GM21737 (cell line): ENCODE data around the gene TARBP2.
"Not testable (repeated sequence)": the region's sequence is repeated elsewhere in the genome, so short reads cannot be mapped to it uniquely, and the experiment has no call there.

ENCODE experiments used
- ATAC-seq: cut with Tn5 transposase; IDR thresholded peaks from one replicate; pipeline ENCODE4 v1.9.1; 2021; ENCODE audit warnings: mild to moderate bottlenecking, moderate library complexity; ENCODE audit not compliant: unreplicated experiment

Gene TARBP2

GRCh38 chr12:53510181-53510812 is 9.2 kb downstream of the TARBP2 start:
- ATAC-seq, result no peak

DNA sequence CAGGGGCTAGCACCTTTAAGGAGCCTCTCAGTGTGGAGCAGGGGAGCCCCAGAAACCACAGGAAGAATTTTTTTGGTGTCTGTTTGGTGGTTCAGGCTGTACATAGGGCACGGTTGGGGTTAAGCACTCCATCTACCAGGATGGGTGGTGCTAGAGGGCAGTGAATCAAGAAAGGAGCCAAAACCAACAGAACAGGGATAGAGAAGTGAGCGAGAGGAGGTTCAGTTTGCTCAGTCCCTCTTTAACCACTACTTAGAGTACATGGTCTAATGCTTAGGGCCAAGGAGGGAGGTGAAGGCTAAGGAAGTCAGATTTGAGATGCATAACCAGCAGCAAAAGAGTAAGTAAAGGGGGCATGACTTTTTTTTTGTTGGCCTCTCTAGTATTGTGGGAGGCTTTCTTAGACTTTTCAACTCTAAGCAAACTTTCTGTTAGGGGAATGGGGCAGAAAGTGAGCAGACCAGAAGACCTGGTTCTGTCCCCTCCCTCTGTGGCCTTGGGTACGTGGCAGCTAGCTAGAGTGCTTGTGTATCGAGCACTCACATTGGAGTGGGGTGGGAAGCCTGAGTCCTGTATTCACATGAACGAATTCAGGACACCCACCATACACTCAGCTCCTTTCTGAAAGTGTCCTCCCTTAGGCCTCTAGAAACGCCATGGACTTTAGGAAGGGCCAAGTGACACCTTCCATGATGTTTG is 12.8 kb downstream of the TARBP2 start:
- no peak for ATAC-seq

- no peak for ATAC-seq
Observed at GRCh38 chr12:53514628-53515290, 13.7 kb downstream of the TARBP2 start.

DNA sequence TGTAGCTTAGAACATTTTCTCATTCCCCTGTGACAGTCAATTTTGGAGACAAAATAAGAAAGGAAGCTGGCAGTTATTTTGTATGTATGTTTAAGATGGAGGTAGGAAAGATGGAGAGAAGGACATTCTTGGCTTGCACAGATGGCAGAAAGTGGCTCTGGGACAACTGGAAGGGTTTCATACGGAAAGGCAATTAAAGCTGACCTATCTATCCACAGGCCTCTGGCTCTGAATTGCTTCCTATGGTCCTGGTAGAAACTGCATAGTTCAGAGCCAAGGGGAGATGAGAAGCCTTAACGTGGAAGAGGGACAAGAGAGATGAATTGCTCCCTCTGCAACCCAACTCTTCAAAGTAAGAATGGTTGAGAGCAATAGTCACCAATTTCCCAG is 14.2 kb downstream of the TARBP2 start:
- no peak for ATAC-seq

DNA sequence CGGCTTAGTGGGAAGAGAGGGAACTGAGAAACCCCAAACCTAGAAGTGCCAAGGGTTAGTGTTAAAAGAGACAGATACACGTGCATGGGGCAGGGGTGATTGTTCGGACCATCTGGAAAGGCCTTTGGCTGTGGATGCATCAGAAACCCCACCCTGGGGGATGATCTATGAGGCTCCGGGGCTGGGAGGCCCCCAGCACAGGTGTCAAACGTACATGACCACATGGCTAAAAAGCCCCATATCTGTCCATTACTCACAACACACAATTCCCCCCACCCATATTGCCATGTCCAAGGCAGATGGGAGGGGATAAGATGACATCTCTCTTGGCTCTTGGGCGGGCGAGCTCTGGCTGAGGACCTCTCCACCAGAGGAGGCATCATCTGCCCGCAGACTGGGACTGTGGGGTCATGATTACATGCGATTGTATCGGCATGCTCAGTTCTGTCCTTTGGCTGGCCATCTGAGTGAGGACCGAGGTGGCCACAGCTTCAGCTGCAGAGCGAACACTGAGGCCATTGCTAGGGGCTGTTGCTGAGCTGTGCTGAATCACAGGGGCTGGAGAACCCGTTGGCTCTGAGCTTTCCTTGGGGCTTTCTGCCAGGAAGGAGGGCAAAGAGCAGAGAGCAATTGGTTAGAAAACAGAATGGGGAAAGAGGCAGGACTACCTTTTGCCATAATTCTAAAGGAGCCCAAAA is 15.8 kb downstream of the TARBP2 start:
- no peak for ATAC-seq

GRCh38 chr12:53518381-53518780 is 17.3 kb downstream of the TARBP2 start:
- ATAC-seq, result no peak

- ATAC-seq, result no peak
Observed at GRCh38 chr12:53523131-53523530, 22.0 kb downstream of the TARBP2 start.

DNA sequence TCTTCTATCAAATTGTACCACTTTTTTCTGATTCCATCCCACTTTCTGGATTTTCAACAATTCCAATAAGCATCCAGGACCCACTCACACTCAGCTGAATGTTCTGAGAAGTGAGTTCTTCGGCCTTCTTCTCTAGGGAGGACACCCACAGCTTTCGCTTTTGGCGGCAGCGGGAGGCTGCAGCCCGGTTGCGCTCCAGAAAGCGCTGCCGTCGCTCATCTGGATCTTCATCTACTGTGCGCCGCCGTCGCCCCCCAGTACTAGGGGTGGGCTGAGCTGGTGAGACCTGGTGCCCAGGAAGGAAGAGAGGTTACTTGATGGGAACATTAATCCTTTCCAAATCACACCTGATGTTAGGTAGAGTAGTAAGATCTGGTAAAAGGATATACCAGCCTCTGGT is 23.4 kb downstream of the TARBP2 start:
- no peak for ATAC-seq

DNA sequence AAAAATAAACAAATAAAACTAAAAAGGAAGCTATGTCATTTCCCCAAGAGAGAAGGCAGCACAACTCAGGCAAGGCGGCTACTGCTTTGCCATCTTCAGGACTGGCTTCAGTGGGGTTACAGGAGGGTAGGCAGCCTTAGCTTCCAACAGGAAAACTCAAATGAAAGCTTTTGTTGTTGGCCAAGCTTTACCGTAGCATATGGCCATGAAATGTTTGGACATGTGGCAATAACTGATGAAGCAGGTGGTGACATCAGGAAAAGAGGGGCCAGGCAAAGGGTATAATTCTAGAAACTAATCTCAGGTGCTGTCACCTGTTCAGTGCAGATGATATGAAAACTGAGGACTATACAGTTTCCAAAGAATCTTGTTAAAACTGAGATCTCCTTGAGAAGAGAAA is 29.0 kb downstream of the TARBP2 start:
- ATAC-seq, result no peak

DNA sequence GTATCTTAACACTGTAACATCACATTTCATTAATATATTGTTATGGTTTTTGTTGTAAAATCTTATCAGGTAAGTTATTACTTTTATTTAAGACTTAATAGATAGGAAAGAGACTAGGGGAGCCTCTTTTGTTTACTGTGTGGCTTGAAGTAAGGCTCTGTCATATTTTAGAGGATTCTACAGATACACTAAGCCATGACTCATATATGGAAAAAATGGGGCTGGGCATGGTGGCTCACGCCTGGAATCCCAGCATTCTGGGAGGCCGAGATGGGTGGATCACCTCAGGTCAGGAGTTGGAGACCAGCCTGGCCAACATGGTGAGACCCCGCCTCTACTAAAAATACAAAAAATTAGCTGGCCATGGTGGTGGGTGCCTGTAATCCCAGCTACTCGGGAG is 29.8 kb downstream of the TARBP2 start:
- no peak for ATAC-seq

GRCh38 chr12:53532021-53532420 is 30.9 kb downstream of the TARBP2 start:
- ATAC-seq, result no peak

GRCh38 chr12:53532524-53533445 is 31.7 kb downstream of the TARBP2 start:
- no peak for ATAC-seq

DNA sequence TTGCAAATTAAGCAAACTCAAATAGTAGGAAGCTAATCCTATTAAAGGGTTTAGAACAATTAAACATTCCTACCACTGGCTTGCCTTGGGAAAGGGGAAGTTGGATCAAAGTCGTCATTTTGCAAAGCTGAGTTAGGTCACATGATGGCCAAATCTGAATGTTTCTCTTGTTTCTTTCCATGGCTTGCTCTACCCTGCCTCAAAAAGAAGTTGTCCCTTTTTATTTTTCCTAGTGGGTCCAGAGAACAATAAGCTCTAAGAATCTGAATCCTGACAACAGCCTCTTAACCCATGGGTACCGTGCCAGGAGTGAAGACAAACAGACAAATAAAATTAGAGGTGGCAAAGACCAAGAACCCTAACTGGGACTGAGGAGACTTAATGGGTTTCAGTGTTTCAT is 32.4 kb downstream of the TARBP2 start:
- ATAC-seq, result no peak

GRCh38 chr12:53536962-53537361 is 35.9 kb downstream of the TARBP2 start:
- no peak for ATAC-seq

DNA sequence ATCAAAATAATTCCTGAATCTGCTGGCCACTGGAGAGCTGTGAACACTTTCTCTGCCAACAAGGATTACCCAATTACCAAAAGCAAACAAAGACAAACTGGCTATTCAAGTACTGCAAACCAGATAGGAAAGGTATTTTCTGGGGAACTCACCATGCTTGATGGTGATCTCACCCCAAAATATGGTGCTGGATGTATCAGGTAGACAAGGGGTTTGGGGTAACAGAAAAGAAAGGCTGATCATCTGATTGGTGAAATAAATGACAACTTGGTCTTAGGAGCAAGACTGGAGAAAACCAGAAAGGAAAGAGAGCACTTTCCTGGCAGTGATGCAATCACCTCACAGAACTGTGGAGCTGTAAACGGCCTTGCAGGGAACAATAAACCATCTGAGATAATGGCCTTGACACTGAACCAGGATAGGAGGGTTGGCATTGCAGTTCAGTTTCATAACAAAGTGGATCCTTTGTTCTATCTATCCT is 37.2 kb downstream of the TARBP2 start:
- no peak for ATAC-seq

- ATAC-seq, result no peak
Observed at GRCh38 chr12:53539526-53539925, 38.4 kb downstream of the TARBP2 start.

DNA sequence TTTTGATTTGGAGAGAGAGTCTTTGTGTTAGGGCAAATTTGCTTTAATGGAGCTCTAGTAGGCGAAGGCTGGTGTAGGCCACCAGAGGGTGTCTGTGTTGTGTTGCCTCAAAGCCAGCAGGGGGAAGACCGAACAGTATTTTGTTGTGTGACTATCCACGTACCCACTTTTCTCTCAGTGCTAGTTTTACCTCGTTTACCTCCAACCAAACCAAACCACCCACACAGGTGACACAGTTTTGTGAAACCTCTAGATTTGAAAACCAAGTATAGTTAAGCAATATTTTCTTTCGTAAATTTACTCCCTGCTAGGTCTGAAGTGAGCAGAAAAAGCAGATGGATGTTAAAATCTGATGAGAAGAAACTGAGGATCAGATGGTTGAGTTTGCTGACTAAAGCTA is 42.5 kb downstream of the TARBP2 start:
- ATAC-seq, result peak; percentile 72

DNA sequence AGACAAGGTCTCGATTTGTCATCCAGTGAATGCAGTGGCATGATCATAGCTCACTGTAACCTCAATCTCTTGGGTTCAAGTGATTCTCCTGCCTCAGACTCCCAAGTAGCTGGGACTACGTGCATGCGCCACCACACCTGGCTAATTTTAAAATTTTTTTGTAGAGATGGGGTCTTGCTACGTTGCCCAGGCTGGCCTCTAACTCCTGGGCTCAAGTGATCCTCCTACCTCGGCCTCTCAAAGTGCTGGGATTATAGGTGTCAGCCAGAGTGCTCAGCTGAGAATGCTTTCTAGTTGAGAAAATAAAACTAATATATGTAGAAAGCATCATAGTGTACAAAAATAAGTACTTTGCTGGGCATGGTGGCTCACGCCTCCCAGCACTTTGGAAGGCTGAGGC is 47.3 kb downstream of the TARBP2 start:
- ATAC-seq, result not testable (repeated sequence)

DNA sequence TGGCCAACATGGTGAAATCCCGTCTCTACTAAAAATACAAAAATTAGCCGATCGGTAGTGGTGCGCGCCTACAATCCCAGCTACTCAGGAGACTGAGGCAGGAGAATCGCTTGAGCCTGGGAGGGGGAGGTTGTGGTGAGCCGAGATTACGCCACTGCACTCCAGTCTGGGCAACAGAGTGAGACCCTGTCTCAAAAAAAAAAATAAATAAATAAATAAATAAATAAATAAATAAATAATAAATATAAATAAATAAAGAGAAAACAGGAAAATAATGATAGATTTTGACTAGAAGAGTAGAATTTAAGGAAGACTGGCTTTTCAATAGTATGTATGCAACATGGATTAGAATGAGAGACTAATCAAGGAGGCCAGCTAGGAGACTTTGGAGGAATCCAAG is 49.0 kb downstream of the TARBP2 start:
- not testable (repeated sequence) for ATAC-seq

DNA sequence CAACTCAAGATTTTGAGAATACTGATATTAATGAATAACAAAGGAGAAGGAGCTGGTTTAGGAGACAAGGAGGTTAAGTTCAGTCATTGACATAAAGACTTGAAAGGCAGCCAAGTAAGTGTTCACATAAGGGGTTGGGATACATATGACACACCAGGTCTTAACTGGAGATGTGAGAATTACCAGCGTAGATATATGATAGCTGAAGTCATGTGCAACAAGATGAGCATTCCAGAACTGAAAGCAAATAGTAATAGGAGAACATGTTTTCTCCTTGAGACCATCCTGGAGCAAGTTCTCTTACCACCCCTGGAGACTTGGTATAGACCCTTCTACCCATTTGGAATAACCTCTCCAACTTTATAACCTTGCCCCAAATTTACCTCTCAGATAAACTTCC is 49.5 kb downstream of the TARBP2 start:
- ATAC-seq, result no peak
